NB4 (cell line): ENCODE measurements around the gene VANGL1.

ENCODE experiments used
- CTCF ChIP-seq: IDR thresholded peaks from one replicate; pipeline ENCODE4 v1.5.1; 2012; ENCODE audit warnings: low read depth, low read length
- MAX ChIP-seq: IDR thresholded peaks from 2 replicates; pipeline ENCODE4 v1.6.1; 2011; ENCODE audit warnings: low read depth, low read length
- POLR2A ChIP-seq: IDR thresholded peaks from 2 replicates; pipeline ENCODE4 v1.6.1; 2011; ENCODE audit warnings: mild to moderate bottlenecking; ENCODE audit not compliant: insufficient read length; ENCODE audit errors: extremely low read depth

- no peak for TF ChIP-seq CTCF
- no peak for TF ChIP-seq POLR2A
- TF ChIP-seq MAX = no peak
Observed at GRCh38 chr1:115620453-115620852, 21.3 kb upstream of the VANGL1 start.
